ENCODE data around the gene PDZD8. TPM values are rescaled to one million over a fixed set of nuclear protein-coding genes. Genes with fewer than 3 reads are reported as not detected.

The PDZD8 gene
- total and polyA plus RNA-seq, 12 donors = 1.7 to 45.7 (median 25.0) TPM

GRCh38 chr10:117411479-117412399 is 36.5 kb upstream of the PDZD8 start:
- DNase-seq = peak in 4 of 7 donors; percentile 34 to 90 (median 44)
- H3K4me3 ChIP-seq = no peak overlapping the region
- H3K27ac ChIP-seq = no peak overlapping the region
- TF ChIP-seq CTCF (IDR thresholded peaks at IDR 0.05) (no peak), POLR2A (IDR thresholded peaks at IDR 0.05) (no peak)
- intact Hi-C loops (cut with DNase I) = no loop called here
- no peaks in the 10 kb centered on the region for H3K9me3 ChIP-seq (replicated peaks in 1 of 3)
- 55 to 68% (median 66%) methylated on average over 6 to 8 of the region's 8 CpGs for WGBS, 4 donors
- no peaks in the 10 kb centered on the region for H3K4me1 ChIP-seq (replicated peaks in 1 of 2)
- no peaks in the 10 kb centered on the region for H3K36me3 ChIP-seq (replicated peaks in 1 of 2)
- H3K27me3 ChIP-seq = no peaks in the 10 kb centered on the region

- TF ChIP-seq POLR2A (IDR thresholded peaks at IDR 0.05) (no peak), CTCF (IDR thresholded peaks at IDR 0.05) (no peak)
- Histone ChIP-seq H3K27me3 (no peaks in the 10 kb centered on the region), H3K4me3 (no peak overlapping the region), H3K36me3 (replicated peaks in 1 of 2) (no peaks in the 10 kb centered on the region), H3K9me3 (replicated peaks in 1 of 3) (no peaks in the 10 kb centered on the region), H3K27ac (no peak overlapping the region), H3K4me1 (replicated peaks in 1 of 2) (no peaks in the 10 kb centered on the region)
- DNase-seq = no peak
- 61 to 82% (median 77%) methylated on average over 4 of the region's 4 CpGs for WGBS, 4 donors
- intact Hi-C loops (cut with DNase I) = no loop called here
Measured at GRCh38 chr10:117410557-117410956, 35.3 kb upstream of the PDZD8 start.

- TF ChIP-seq POLR2A (IDR thresholded peaks at IDR 0.05) (no peak), CTCF (IDR thresholded peaks at IDR 0.05) (no peak)
- DNase-seq = no peak
- H3K27ac ChIP-seq = no peak overlapping the region
- 55 to 63% (median 60%) methylated on average over 5 of the region's 5 CpGs for WGBS, 4 donors
- H3K4me3 ChIP-seq = no peak overlapping the region
- no peaks in the 10 kb centered on the region for H3K9me3 ChIP-seq (replicated peaks in 1 of 3)
- no peaks in the 10 kb centered on the region for H3K4me1 ChIP-seq (replicated peaks in 1 of 2)
- H3K36me3 ChIP-seq (replicated peaks in 1 of 2) = no peaks in the 10 kb centered on the region
- intact Hi-C loops (cut with DNase I) = no loop called here
- H3K27me3 ChIP-seq = no peaks in the 10 kb centered on the region
Measured at GRCh38 chr10:117409549-117410305, 34.5 kb upstream of the PDZD8 start.

Measured in adrenal gland (tissue), 12 donors.